Astrocyte (in vitro differentiated cells and primary cell): ENCODE measurements around the gene DNAJC22.
"Not testable (repeated sequence)": the region's sequence is repeated elsewhere in the genome, so short reads cannot be mapped to it uniquely, and the experiment has no call there.

Experiments
- CTCF ChIP-seq: IDR thresholded peaks from 2 replicates; pipeline ENCODE4 v1.5.1; 2011; ENCODE audit warnings: low read depth, mild to moderate bottlenecking, inconsistent platforms, low read length, moderate library complexity; ENCODE audit not compliant: insufficient read depth
- EZH2 ChIP-seq: IDR thresholded peaks from 2 replicates; pipeline ENCODE4 v1.6.1; 2012; ENCODE audit warnings: mild to moderate bottlenecking, low read length, inconsistent platforms; ENCODE audit not compliant: insufficient read depth

GRCh38 chr12:49317118-49317517 is 29.6 kb upstream of the DNAJC22 start:
- not testable (repeated sequence) for TF ChIP-seq CTCF, EZH2
